ENCODE measurements around the gene TEX29.

- no peak for TF ChIP-seq CTCF (IDR thresholded peaks at IDR 0.05)
- no peak for TF ChIP-seq POLR2A (IDR thresholded peaks at IDR 0.05)
Measured at GRCh38 chr13:111337741-111338140, 17.3 kb downstream of the TEX29 start.
